ENCODE measurements around the gene ACER1.

Gene ACER1

DNA sequence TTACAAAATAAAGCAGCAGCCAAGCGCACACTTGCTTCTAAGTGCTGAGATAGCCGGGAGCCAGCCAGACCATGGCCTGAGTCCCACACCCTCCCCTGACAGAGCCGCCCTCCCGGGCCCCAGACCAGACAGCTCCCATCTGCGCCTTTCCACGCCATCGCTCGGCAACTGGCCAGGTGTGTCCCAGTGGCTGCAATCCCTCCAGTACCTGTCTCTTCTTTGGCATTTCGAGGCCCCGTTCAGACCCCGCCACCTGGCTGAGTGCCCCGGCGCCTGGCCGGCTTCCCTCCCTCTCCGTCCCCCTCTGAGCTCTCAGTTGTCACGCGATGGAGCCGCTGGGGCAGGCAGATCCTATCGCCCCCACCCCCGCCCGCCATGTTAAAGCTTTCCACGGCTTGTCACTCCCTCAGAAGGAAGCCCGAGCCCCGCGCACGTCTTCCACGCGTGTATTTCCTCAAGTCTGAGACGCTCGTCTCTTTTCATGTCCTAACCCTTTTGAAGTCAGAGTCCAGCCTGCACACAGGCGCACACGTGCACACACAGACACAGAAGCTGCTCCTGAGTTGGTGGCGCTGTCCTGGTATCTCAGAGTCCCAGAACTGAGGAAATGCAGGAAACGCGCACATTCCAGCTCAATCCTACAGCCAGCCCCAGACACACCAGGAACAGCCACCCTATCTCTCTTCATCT is 61.5 kb downstream of the ACER1 start:
- Histone ChIP-seq H3K27ac (peak overlapping the region in 18 of 21 experiments; percentile 3 to 94 (median 80)), H3K4me3 (no peak overlapping the region)

DNA sequence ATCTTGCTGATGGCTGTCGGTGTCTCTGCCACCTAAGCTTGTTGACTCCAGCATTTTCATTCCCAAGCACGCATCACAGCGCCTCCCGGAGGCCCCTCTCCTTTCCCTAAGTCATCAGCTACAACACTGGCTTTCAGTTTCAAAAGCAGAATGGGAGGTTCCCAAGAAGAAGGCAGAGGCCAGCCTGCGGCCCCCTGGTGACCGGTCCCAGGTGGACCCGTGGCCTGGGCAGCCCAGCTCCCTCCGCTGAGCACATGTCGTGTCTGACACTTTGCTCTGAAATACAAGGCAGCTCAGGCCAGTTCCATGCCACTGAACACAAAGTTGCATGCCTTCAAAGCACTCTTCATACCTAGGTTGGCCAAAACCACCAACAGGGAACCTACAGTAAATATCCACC is 62.2 kb downstream of the ACER1 start:
- no peak overlapping the region for H3K4me3 ChIP-seq
- peak overlapping the region in 16 of 21 experiments; percentile 7 to 94 (median 81) for H3K27ac ChIP-seq

DNA sequence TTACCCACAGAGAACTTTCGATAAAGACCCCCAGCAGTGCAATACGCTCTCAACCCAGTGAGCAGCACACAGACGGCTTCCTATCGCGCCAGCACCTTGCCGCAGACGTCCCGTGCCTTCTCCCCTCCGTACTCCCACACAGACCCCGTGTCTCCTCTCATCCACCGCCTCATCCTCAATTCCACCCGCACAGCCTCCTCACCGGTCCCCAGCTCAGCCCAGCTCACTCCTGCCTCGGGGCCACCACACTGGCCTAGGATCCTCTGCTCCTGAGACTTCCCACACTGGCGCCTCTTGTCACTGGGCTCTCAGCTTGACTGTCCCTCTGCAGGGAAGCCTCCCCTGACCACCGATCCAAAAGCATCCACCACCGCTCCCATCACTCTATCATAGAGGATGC is 62.6 kb downstream of the ACER1 start:
- Histone ChIP-seq H3K4me3 (no peak overlapping the region), H3K27ac (peak overlapping the region in 14 of 21 experiments; percentile 27 to 94 (median 81))

DNA sequence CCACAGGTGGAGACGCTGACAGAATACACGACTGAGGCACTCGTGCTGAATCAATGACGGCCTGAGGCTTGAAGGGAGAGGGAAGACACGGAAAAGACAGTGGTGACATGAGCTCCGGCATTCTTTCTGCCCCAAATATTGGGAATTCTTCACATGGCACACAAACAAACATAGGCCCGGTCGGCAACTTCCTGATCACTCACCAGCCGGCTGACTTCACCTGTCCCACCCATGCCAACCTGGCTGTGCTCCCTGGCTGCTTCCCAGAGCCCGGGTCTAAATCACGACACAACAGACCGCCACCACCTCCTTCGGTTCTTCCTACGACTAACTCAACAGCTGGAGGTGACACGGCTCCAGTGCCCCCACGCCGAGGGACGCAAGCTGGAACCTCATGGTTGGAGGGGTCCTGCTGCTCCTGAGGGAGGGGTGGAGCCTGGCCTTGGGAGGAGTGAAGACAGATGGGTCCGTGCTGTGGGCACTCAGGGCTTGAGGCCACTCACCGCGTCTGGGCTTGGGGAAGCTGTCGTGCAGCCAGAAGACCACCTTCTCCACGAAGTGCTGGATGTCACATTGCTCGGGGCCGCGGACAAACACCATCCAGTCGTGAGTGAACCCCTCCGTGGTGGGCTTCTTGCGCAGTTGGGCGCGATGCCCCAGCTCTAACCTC is 63.2 kb downstream of the ACER1 start:
- Histone ChIP-seq H3K27ac (peak overlapping the region in 7 of 21 experiments; percentile 77 to 94 (median 87)), H3K4me3 (no peak overlapping the region)

DNA sequence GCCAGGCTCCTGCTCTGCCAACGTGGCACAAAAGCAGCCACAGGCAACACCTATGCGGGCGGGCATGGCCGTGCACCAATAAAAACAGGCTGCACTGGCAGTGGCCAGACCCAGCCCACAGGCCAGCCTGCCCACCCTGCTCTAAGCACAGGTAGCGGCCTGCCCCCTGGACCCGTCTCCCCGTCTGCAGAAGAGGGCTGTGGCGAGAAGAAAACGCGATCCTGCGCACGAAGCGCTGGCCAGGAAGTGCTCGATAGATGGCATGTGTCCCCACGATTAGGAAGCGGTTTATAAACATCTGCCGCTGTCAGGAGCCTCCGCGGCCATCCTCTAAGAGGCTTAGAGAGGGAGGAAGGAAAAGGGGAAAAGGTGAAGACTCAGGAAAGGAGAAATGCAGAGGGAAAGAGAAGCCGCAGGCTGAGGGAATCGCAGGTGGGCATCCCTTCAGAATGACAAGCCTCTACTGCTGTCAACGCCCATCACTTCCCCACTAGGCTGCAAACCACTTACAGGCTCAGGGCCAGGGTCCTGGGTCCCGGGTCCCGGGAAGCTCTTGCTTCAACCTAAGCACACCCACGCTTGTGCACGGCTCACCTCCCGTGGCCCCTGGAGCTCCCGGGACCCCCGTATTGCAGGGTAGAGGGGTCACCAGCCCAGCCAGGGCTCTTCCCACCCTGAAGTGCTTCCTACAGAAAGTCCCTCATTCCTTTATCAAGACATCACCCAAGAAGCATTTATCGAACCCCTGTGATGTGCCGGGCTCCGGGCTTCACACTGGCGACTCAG is 64.1 kb downstream of the ACER1 start:
- peak overlapping the region in 2 of 21 experiments; percentile 21 to 52 for H3K27ac ChIP-seq
- H3K4me3 ChIP-seq = no peak overlapping the region

DNA sequence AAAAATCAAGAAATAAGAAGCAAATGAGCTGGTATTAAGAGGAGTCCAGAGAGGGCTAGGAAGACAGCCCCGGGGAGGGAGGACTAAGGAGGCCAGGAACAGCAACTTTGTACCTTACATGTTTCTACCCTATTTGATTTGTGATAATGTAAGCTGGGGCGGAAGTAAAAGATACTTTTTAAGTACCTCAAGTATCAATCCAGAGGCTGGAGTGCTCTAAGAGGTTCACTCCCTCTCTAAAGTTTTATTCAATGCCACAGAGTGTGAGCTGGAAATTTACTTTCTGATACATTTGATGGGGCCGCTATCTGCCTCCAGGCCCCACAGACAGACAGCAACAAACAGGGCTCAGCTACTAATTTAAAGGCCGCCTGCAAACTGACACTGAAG is 65.0 kb downstream of the ACER1 start:
- Histone ChIP-seq H3K4me3 (no peak overlapping the region), H3K27ac (peak overlapping the region in 3 of 21 experiments; percentile 20 to 24 (median 21))

DNA sequence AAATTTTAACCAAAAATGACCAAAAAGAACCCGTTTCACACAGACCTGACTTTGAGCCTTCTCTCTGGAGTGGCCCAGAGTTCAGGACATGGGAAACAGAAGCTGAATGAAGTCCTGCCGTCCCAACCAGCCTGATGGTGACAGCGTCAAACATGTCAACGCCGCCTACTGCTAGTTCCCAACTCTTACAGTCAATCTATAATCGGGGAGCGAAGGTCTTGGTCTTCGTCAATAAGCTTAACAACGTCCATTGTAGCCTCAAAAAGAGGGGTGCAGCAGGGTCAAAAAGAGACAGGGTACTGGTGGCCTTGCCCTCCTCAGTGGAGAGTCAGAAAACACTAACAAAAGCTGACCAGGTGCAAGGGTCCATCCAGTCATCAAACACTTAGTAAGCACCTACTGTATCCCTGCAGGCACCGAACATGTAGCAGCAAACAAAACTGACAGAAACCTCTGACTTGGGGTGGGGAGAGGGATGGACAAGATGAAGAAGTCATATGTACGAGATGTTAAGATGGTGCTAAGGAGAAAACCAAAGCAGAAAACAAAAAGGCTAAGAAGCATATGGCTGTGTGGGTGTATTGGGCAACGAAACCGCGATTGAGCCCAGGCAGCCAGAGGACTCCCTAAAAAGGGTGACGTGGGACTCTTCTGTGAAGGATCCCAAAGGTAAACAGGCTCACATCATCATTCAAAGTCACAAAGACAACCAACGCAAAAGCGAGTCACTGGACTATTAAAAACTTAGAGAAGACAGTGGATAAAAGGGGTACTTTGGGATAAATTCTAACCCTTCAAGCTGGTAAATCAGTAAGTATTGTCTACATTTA is 65.6 kb downstream of the ACER1 start:
- Histone ChIP-seq H3K27ac (peak overlapping the region in 1 of 21 experiments; percentile 20), H3K4me3 (no peak overlapping the region)

DNA sequence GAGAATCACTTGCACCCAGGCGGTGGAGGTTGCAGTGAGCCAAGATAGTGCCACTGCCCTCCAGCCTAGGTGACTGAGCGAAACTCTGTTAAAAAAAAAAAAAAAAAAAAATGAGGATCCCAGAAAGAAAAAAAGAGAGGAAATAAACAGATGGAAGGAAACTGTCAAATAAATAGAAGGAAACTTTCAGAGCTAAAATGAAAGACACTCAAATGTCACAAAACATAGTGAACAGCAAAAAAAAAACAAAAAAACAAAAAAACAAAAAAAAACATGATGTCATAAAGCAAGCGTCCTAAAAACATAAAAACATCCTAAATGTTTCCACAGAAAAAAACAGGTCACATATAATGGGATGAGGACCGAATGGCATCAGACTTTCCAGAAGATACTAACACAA is 68.6 kb downstream of the ACER1 start:
- Histone ChIP-seq H3K27ac (no peak overlapping the region), H3K4me3 (no peak overlapping the region)

DNA sequence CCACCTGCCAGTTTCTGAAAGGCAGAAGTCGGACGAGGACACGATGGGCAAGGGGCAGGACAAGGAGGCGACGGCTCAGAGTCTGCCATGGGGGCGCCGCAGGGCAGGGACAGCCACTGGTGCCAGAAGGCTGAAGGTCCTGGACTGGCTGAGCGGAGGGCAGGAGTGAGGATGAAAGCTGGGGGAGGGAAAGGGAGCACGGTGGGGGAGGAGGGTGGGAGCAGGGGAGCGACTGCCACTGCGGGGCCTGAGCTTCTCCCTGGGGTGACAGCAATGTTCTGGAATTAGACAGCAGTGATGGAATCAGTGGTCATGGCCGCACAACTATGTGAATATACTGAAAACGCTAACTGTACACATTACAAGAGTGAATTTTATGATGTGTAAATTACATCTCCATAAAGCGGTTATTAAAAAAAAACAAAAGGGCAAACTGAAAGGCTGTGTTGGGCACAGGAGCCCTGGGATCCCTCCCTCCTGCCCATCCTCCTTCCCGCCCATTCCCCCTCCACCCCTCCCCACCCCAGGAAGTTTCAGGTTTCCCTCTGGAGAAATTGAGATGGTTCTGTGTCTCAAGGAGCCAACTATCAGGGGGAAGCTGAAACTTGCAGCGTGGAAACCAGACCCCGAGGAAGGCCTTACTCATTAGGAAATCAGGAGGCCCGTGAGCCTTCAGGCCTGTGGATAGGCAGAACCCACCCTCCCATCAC is 69.5 kb downstream of the ACER1 start:
- H3K4me3 ChIP-seq = no peak overlapping the region
- no peak overlapping the region for H3K27ac ChIP-seq

DNA sequence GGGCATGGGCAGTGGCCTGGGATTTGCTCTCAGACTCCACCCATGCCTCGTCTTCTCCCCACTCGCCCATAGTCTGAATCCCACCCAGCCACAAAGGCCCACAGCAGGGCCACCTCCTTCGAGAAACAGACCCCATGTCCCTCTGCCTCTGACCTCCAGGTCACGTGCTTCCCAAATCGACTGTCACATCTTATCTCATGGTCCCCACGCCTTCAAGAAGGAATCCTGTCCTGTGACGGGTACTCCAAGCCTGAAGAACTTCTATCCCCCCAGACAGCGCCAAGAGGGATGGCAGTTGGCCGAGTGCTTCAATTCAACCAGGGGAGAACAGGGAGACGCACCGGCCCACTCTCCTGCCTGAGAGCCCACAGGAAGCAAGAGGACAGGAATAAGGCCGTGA is 70.1 kb downstream of the ACER1 start:
- no peak overlapping the region for H3K4me3 ChIP-seq
- H3K27ac ChIP-seq = no peak overlapping the region

DNA sequence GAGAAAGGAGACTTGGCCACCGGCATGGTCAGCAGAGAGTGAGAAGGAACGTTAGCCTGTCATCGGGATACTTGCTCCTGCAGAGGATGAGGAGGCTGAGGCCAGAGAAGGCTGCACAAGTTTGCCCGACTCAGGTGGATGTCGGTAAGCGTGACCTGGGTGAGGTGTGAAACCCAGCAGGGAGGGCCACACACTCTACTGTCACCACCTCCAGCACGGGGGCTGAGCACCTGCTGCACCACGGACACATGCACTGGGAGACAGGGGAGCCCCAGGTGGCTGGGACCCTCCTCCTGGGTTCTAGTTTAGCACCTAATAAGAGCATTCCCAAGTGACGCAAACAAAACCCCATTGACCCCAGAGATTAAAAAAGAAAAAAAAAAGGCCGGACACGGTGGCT is 70.9 kb downstream of the ACER1 start:
- Histone ChIP-seq H3K4me3 (no peak overlapping the region), H3K27ac (no peak overlapping the region)

DNA sequence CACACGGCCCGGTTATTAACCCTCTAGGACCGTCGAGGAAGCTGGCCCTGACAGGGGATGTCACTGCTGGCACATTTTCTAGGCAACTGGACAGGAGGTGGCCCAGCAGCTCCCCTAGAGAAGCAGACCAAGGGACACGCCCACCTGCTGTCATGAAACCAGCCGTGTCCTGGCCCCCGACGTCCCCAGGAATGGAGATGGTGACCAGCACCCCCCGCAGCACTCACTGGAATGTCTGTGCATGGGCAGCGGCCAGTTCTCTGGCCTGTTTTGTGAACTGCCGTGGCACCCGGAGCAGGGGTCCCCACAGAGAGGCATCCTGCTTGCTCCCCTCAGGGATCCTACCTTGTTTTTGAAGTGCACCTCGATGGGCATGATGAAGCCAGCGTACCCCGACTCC is 71.5 kb downstream of the ACER1 start:
- peak overlapping the region in 1 of 21 experiments; percentile 52 for H3K27ac ChIP-seq
- H3K4me3 ChIP-seq = no peak overlapping the region

DNA sequence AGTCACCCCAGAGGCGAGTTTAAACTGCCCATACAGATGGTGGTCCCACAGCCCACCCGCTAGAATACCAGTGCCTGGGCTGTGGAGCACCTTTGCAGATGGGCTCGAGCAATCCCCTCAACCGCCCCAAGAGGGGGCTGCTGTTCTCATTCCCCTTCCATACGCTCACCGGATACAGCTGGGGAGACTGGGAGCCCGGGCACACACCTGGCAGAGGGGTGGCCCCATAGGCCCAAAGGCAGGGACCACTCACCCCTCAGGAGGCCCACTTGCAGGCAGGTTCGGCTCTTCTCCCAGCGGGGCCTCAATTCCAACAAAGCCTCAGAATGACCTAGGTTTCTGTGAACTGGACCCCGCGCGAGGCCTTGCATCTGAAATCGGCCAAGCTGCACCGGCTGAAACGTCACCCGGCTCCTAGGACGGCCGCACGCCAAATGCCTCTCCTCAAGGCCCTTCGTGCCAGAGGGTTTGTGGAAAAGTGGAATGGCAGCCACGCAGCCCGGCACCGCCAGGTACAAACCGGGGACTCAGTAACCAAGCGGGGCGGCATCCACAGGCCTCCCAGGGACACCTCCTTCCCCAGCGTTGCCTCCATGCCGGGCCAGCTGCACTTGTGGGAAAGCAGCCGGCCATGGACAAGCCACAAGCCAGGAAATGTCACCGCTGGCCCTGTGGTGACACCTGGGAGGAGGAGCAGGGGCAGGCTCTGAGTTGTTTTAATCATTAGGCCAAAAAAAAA is 72.3 kb downstream of the ACER1 start:
- no peak overlapping the region for H3K4me3 ChIP-seq
- no peak overlapping the region for H3K27ac ChIP-seq

DNA sequence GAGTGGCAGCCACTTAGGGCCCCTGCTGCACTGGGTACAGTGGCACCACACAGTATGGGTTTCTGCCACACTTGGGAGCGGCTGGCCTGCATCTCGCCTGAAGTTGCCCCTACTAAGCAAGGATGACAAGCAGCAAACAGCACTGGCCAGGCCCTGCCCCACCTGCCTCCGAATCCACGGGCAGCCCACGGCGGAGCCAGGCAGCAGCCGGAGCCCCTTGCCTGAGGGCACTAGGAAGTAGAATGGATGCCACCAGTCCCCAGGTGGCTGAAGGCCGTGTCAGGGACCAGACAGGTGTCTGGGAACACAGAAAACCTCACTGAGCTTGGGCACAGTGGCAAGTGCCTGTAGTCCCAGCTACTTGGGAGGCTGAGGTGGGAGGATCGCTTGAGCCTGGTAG is 73.0 kb downstream of the ACER1 start:
- H3K4me3 ChIP-seq = no peak overlapping the region
- no peak overlapping the region for H3K27ac ChIP-seq

DNA sequence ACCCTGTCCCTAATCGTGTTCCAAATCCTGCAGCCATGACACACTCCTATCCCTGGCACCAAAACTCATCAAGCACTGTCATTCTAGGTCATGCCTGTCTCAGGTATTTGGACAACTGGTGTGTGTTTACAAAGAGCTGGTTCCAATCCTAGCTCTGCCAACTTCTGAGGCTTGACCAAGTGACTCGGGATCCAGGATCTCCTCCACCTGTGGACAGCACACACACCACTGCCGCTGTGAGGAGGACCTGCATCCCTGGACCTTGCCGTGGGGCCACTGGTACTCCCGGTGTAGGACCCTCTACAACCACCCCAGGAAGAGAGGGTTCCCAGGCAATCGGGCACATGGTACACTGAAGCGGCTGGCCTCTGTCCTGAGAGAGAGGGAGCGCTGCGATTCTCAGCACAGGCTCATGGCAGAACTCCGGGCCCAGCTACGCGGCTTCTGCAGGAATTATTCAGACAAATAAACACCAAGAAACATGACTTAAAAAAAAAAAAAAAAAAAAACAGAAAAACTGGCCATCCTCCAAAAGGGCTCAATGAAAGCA is 74.0 kb downstream of the ACER1 start:
- Histone ChIP-seq H3K27ac (no peak overlapping the region), H3K4me3 (no peak overlapping the region)

DNA sequence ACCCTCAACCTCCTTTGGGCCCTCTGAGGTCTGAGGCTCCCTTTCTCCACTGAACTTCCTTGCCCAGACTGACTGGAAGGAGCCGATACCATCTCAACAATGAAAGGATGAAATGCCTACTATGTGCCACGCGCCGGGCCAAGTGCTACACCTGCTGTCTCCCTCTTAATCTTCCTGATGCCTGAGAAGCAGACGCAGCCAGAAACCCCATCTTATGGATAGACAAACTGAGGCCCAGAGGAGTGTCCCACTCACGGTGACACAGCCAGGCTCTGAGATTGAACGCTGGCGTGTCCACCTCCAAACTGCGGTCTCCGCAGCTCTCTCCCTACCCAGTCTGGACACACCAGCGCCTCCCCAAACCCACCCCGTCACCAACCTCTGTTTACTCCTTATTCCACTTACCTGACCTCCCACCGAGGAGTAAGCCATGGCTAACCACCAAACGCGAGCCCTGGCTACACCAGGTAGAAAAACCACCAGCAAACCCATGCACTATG is 74.5 kb downstream of the ACER1 start:
- H3K4me3 ChIP-seq = no peak overlapping the region
- no peak overlapping the region for H3K27ac ChIP-seq

Data from skin epidermis (tissue), 12 donors.